Measurements from ENCODE around the gene MYO7A. TPM values are rescaled to one million over a fixed set of nuclear protein-coding genes. Genes with fewer than 3 reads are reported as not detected.

The MYO7A gene
- total and polyA plus RNA-seq, 2 of the 8 experiments (the other 6 are each of a cell fraction or from before 2014, with no cell fraction given) = 1.5 to 1.9 TPM

GRCh38 chr11:77106321-77106720 is 21.7 kb upstream of the MYO7A start:
- Histone ChIP-seq H3K4me3 (ENCODE audit: extremely low read depth in 1 of 4, insufficient read depth in 2 of 4, low read depth in 3 of 4, low read length in 4 of 4) (no peak overlapping the region), H3K9ac (replicated peaks in 1 of 4; ENCODE audit: extremely low read depth in 1 of 4, low read depth in 3 of 4, low read length in 3 of 4) (no peak overlapping the region), H2AFZ (ENCODE audit: low read length) (no peak overlapping the region), H3K23me2 (ENCODE audit: low read depth, low read length) (no peaks in the 10 kb centered on the region), H3K14ac (ENCODE audit: insufficient read length) (no peak overlapping the region), H3K23ac (ENCODE audit: insufficient read length) (no peak overlapping the region), H2BK12ac (ENCODE audit: low read depth, low read length) (no peak overlapping the region), H3K9me3 (ENCODE audit: insufficient read depth in 2 of 2, low read depth in 1 of 2, low read length in 1 of 2) (no peaks in the 10 kb centered on the region), H4K20me1 (replicated peaks in 1 of 2; ENCODE audit: control insufficient read depth in 1 of 2, insufficient read depth in 2 of 2, low read length in 2 of 2) (no peaks in the 10 kb centered on the region), H3K79me2 (ENCODE audit: control insufficient read depth in 1 of 2, insufficient read depth in 2 of 2, low read length in 2 of 2) (no peaks in the 10 kb centered on the region), H4K91ac (replicated peaks; ENCODE audit: insufficient read length, low read length) (no peak overlapping the region), H2BK20ac (ENCODE audit: low read length) (no peak overlapping the region), H3K27me3 (replicated peaks in 1 of 4; ENCODE audit: control insufficient read depth in 3 of 4, extremely low read depth in 1 of 4, insufficient read depth in 3 of 4, low read length in 3 of 4) (no peaks in the 10 kb centered on the region), H4K5ac (ENCODE audit: insufficient read length, low read depth, low read length) (no peak overlapping the region), H3K18ac (ENCODE audit: extremely low read depth, low read length) (no peak overlapping the region), H3K27ac (ENCODE audit: low read depth, low read length) (no peak overlapping the region), H3K79me1 (ENCODE audit: low read depth, low read length) (no peaks in the 10 kb centered on the region), H2BK15ac (ENCODE audit: low read length) (no peak overlapping the region), H2AK5ac (ENCODE audit: low read depth, low read length) (no peak overlapping the region), H2BK120ac (replicated peaks; ENCODE audit: low read depth, low read length) (no peak overlapping the region), H3K56ac (replicated peaks; ENCODE audit: insufficient read length, low read depth, low read length) (no peak overlapping the region), H3K4me2 (ENCODE audit: insufficient read depth in 1 of 2, low read depth in 2 of 2, low read length in 2 of 2) (no peak overlapping the region), H3K36me3 (ENCODE audit: control insufficient read depth in 2 of 4, insufficient read depth in 4 of 4, low read length in 3 of 4) (no peaks in the 10 kb centered on the region), H2BK5ac (ENCODE audit: low read depth, low read length) (0 out of 2 replicates have a peak overlapping the region, but pooled peaks have one; percentile 60), H3K4ac (replicated peaks; ENCODE audit: insufficient read length, low read depth, low read length) (no peak overlapping the region), H4K8ac (ENCODE audit: extremely low read depth, insufficient read depth, low read length) (0 out of 2 replicates have a peak overlapping the region, but pooled peaks have one; percentile 75), H3K4me1 (replicated peaks in 1 of 4; ENCODE audit: control insufficient read depth in 3 of 4, insufficient read depth in 4 of 4, low read length in 3 of 4) (no peaks in the 10 kb centered on the region)
- DNase-seq (ENCODE audit: low read depth in 1 of 2, low spot score in 2 of 2) (no peak), FAIRE-seq (no peak)
- 85% methylated on average over 5 of the region's 7 CpGs; no CpG with 5 or more reads in 1 of the 2 experiments for WGBS, 2 experiments (ENCODE audit: extremely low coverage in 1 of 2, insufficient coverage in 1 of 2, insufficient read length in 1 of 2, insufficient replicate concordance in 2 of 2, low coverage in 1 of 2, low lambda C conversion rate in 2 of 2, missing lambda C conversion rate in 1 of 2)
- ChIA-PET POLR2A (ENCODE audit: partially characterized antibody) (interaction anchor here (1.8 kb wide), 1 partner anchor 68 kb away, joined by 4 read pairs; no protein-coding TSS in a partner anchor), CTCF (ENCODE audit: partially characterized antibody) (interaction anchor here (1.1 to 19.1 kb wide), 9 partner anchors 8 to 382 kb away, joined by 3 to 297 read pairs (median 14); partner anchors contain the start of gene MYO7A)
- TF ChIP-seq SP1 (IDR thresholded peaks at IDR 0.05; ENCODE audit: low read depth, low read length) (no peak), HDAC2 (IDR thresholded peaks at IDR 0.05; ENCODE audit: borderline replicate concordance in 1 of 2, low read depth in 2 of 2, low read length in 2 of 2) (no peak), TAF1 (IDR thresholded peaks at IDR 0.05; ENCODE audit: low read depth, low read length) (no peak), EP300 (IDR thresholded peaks at IDR 0.05; ENCODE audit: borderline replicate concordance in 1 of 2, low read depth in 2 of 2, low read length in 2 of 2) (no peak), BRCA1 (IDR thresholded peaks at IDR 0.05; ENCODE audit: low read depth, low read length) (no peak), CTBP2 (IDR thresholded peaks at IDR 0.05; ENCODE audit: borderline replicate concordance, insufficient read depth, insufficient read length, low read length) (no peak), TBP (IDR thresholded peaks at IDR 0.05; ENCODE audit: low read depth, low read length) (no peak), KDM5A (IDR thresholded peaks at IDR 0.05; ENCODE audit: low read length) (no peak), JUN (IDR thresholded peaks at IDR 0.05; ENCODE audit: low read depth, low read length) (no peak), CBX8 (IDR thresholded peaks at IDR 0.05; ENCODE audit: borderline replicate concordance, low read depth, low read length) (no peak), SIN3A (conservative IDR thresholded peaks at IDR 0.05 in 1 of 2, IDR thresholded peaks at IDR 0.05 in 1 of 2; ENCODE audit: low read depth in 1 of 2, low read length in 2 of 2) (no peak)
